Retina (tissue), 1 donor: Measurements from ENCODE around the gene ESRRB.

Experiments used
- DNase-seq: peaks from one replicate; pipeline ENCODE4 v3.0.0-alpha.2; 2016

ESRRB gene

GRCh38 chr14:76408877-76409276, 32.9 kb downstream of the ESRRB start:
- DNase-seq, result no peak

- DNase-seq, result no peak
These were observed 36.6 kb downstream of the ESRRB start for GRCh38 chr14:76412501-76412900.

GRCh38 chr14:76413106-76413961, 37.4 kb downstream of the ESRRB start:
- no peak for DNase-seq

GRCh38 chr14:76413962-76414600, 38.1 kb downstream of the ESRRB start:
- peak; percentile 54 for DNase-seq

- no peak for DNase-seq
These were observed 43.5 kb downstream of the ESRRB start for GRCh38 chr14:76419399-76419798.

- no peak for DNase-seq
These were observed 44.9 kb downstream of the ESRRB start for GRCh38 chr14:76420827-76421226.

- DNase-seq, result no peak
These were observed 45.7 kb downstream of the ESRRB start for GRCh38 chr14:76421662-76422061.

- DNase-seq, result no peak
These were observed 46.7 kb downstream of the ESRRB start for GRCh38 chr14:76422662-76423061.

- no peak for DNase-seq
These were observed 47.6 kb downstream of the ESRRB start for GRCh38 chr14:76423534-76423933.

GRCh38 chr14:76424359-76424758, 48.4 kb downstream of the ESRRB start:
- no peak for DNase-seq

- no peak for DNase-seq
These were observed 50.3 kb downstream of the ESRRB start for GRCh38 chr14:76426161-76426696.

- peak; percentile 67 for DNase-seq
These were observed 52.7 kb downstream of the ESRRB start for GRCh38 chr14:76428611-76429010.

GRCh38 chr14:76430017-76430416, 54.1 kb downstream of the ESRRB start:
- no peak for DNase-seq

- DNase-seq, result peak; percentile 31
These were observed 54.6 kb downstream of the ESRRB start for GRCh38 chr14:76430475-76430980.

- peak; percentile 49 for DNase-seq
These were observed 55.6 kb downstream of the ESRRB start for GRCh38 chr14:76431538-76431937.

- peak; percentile 34 for DNase-seq
These were observed 57.2 kb downstream of the ESRRB start for GRCh38 chr14:76432827-76433752.

GRCh38 chr14:76434220-76434619, 58.3 kb downstream of the ESRRB start:
- no peak for DNase-seq

GRCh38 chr14:76439237-76439775, 63.4 kb downstream of the ESRRB start:
- DNase-seq, result no peak

GRCh38 chr14:76446486-76446885, 70.5 kb downstream of the ESRRB start:
- DNase-seq, result no peak

- no peak for DNase-seq
These were observed 71.0 kb downstream of the ESRRB start for GRCh38 chr14:76446921-76447320.

- no peak for DNase-seq
These were observed 74.5 kb downstream of the ESRRB start for GRCh38 chr14:76450476-76450875.

- DNase-seq, result no peak
These were observed 80.3 kb downstream of the ESRRB start for GRCh38 chr14:76456200-76456599.
